Kasumi-1 (cell line): Measurements from ENCODE around the gene RHOBTB3.
"Not testable (repeated sequence)": the region's sequence is repeated elsewhere in the genome, so short reads cannot be mapped to it uniquely, and the experiment has no call there.

Experiments
- DNase-seq, 2 experiments: peaks; one replicate each; lab custom pipeline; 2025; lab: John Stamatoyannopoulos, UW

RHOBTB3 gene

DNA sequence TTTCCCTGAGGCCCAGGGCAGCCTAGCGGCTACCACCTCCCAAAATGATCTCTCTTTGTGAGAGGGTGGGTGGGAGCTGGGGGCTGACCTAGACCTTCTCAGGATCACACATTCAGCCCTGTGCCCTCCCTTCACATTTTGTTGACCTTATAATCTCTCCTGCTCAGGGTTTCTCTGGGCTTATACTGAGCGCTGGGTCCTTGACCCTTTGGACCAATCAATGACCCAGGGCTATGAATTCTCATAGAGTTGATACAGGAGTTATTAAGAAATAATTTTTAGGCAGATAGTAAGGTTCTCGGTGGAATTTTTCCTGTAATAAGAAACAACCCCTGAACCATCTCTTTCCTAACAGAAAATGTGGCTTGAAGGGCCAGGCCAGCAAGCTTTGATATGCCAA, 69.4 kb downstream of the RHOBTB3 start:
- no peak for DNase-seq

DNA sequence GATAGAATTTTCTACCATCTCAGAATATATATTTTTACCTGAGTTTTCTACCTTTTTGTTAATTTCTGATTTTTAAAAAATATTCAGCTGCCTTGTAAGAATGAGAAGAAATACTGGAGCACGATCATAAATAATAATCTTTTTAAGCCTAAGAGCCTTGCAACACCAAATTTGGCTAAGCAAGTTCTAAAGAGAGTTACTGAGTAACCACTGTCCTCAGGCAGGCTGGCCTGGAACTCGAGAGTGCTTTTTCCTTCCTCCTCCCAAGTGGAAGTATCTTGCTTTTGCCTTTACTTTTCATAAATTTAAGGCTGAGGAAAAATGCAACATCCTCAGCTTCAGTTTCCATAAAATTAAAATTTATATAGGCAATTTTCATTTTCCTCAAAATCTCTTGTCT, 70.4 kb downstream of the RHOBTB3 start:
- DNase-seq = no peak

DNA sequence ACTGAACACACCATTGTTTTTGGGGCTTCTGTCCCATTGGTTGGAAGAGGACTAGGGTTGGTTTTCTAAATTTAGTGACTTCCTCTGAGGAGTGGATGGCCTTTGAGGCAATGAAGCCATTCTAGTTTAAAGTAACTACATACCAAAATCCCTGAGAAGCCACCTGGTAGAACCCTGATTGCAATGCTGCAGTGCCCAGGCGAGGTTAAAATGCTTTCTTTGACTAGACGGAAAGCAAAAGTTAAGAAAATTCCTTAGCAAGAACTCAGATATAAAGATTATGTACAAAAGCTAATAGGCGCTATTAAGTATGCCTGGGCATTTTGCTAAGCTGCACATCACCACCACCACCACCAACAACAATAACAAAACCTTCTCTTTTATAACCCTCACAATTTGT, 70.8 kb downstream of the RHOBTB3 start:
- DNase-seq = no peak

DNA sequence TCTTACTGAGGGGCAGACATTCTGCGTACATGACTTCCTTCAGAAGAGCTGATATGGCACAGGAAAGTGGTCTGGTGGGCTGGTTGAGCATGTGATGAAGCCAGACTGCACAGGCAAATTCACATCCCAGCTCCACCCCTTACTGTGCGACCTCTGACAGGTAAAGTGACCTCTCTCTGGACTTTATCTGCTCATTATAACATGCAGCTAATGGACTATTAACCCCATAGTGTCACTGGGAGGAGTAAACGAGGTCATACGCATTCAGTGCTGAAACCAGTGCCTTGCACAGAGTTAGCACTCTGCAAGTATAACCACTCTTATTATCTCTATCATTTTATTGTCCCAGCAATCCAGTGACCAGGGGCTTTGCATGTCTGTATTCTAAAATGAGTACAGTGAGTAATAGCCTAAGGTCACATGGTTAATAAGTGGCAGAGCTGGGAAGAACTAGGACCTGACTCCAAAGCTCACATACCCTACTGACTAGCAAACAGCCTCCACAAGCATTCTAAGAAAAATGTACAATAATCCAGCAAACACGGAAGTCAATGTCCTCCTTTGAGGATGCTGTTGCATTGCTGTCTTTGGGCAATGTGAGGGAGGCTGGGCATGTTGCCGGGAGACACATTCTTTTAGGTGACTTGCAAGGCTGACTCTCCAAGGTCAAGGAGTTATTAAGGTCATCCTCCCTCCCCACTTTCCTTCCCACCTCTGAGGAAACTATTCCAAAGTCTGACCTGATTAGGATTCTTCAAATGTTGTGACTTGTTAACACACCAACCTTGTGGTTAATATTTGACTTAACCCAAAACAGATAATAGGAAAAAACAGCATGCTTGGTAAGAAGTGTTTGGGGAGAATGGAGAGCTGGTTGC, 72.4 kb downstream of the RHOBTB3 start:
- DNase-seq = no peak

DNA sequence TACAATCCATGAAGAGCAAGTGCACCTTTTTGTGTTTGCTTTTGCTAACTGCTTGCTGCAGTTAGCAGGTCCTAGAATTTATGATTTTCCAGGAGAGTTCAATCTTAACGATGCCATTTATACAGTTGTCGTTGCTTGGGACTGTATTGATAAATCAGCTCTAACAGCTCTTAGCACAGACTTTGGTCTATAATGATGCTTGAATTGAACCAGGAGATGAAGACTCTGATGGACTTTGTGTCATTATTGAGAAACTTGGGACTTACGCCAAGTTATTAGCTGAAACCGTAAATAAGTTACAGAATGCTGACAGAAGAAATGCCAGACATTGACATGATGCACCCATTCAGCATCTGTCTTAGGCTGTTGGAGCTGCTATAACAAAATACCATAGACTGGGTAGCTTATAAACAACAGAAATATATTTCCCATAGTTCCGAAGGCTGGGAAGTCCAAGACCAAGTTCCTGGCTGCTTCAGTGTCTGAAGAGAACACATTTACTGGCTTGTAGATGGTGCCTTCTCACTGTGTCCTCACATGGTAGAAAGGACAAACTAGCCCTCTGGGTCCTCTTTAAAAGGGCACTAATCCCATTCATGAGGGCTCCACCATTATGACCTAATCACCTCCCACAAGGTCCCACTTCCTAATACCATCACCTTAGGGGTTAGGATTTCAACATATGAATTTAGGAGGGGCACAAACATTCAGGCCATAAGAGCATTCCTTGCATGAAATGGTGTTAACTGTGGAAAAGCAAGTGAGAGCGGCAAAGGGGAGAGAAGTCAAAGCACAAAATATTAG, 73.8 kb downstream of the RHOBTB3 start:
- no peak for DNase-seq

DNA sequence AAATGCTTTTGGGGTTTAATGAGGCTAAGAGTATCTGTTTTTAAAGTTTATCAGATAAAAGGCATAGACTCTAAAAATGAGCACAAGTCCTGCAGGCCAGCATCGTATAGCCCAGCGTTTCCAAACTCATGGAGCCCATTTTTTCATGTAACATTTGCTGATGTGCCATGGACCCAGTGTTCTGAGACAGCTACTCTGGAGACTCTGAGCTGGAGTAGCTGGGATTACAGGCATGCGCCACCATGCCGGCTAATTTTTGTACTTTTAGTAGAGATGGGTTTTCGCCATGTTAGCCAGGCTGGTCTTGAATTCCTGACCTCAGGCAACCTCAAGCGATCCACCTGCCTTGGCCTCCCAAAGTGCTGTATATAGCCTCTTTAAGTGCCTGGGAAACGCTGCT, 75.6 kb downstream of the RHOBTB3 start:
- DNase-seq = no peak

DNA sequence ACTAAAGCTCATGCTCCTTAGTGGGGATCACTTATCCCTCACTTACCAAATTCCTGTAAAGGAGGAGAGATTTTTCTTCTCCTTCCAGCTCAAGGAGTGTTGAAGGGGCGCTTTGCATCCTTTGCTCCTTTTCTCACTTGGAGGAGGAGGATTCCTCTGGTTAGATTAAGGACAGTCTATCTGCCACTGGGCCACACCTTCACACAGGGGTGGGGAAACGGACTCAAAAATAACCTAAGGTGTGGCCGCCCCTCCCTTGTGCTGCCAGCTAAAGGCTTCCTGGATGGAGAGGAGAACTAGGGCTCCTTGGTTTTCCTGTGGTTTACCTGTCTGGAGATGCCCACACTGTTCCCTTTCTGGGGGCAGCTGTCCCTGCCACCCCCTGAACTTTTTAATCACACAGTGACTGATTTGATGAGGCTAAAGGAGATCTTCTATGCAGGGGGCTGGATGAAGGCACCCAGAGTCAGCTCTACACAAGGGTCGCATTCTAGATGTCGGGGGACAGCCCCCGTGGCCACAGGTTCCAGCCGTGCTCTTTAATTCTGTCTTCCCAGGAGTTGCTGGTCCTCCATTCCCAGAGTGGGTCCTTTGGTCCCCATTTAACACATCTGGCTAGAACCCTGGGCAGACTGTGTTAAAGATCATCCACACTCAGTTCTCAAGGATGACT, 77.0 kb downstream of the RHOBTB3 start:
- DNase-seq = no peak

DNA sequence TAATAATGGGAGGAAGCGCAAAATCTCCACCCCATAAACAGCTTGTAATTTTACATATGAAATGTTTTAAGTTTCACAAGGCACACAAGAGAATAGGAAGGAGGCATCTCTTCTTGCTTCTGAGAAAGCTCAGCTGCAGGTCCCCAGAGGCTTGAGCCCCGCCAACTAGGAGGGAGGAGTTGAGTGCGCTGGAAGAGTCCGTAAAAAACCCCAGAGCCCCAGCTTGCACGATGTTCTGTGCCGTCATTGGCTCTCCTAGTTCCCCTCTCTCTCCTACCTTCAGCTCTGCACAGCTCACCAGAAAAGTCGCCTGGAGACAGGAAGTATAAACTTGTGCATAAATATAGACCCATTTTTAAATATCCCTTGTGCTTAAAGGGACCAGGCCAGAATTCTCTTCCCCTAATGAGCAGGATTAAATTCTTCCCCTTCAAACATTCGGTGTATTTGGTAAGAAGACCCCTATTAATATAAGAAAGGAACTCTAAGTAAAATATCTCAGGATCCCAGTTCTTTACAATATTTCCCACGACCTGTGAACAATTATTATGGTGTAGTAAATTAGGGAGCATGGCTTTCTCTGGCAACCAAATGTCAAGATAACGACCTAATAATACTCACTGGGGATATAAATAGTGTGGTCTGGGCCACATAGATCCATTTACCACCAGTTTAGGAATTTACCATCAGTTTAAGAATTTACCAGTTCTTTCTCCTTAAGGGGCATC, 77.7 kb downstream of the RHOBTB3 start:
- DNase-seq = peak; percentile 98 to 99

DNA sequence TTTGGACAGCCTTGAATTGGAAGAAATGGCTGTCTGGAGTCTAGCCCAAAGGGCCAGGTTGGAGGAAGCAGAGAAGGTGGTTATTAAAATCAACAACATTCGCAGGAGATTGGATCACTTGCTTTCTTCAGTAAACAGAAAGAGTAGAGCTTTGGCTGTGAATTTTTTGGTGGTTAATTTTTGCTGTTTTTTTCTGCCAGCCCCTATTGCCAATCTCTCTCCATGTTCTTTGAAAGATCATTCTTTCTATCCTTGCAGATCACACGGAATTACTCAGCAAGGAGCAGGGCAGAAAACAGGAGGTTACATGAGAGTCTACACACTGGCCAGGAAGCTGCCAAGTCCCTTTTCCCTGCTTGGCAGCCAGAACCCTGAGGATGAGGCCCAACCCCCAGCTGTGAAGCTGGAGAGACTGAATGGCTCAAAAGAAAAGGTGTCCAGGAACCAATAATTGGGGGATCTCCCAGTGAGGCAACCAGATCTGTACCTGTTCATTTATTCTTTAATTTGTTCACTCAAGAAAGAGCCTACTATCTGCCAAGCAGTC, 78.4 kb downstream of the RHOBTB3 start:
- DNase-seq = no peak

DNA sequence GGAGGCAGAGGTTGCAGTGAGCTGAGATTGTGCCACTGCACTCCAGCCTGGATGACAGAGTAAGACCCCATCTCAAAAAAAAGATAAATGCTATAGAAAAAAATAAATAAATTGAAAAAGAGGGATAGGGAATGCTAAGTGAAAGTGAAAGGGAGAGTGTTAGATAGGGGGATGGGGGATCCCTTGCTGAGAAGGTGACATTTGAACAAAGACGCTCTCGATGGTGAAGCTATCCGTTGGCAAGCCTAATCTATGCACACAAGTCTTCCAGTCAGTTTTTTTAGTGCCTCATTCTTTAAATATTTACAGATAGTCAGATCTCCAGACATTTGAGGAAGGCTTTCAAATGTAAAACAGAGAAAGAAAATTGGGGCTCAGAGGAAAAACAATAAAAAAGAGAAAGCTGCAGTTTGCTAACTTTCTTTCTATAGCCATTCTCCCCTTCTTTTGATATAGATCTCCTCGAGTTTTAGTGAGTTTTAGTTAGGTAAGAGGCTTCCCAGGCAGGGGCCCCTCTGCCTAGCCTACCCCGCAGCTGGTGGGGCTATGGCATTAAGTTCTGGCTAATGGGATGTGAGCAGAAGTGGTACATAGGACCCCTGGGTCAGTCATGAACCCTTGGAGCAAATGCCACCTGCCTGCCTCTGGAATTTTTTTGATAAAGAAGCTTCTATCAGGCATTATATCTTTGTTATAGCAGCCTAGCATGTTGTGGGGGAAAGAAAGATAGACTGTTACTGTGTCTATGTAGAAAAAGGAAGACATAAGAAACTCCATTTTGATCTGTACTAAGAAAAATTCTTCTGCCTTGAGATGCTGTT, 79.4 kb downstream of the RHOBTB3 start:
- no peak for DNase-seq

DNA sequence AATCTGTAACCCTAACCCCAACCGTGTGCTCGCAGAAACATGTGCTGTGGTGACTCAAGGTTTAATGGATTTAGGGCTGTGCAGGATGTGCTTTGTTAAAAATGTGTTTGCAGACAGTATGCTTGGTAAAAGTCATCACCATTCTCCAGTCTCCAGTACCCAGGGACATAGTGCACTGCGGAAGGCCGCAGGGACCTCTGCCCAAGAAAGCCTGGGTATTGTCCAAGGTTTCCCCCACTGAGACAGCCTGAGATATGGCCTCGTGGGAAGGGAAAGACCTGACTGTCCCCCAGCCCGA, 79.9 kb downstream of the RHOBTB3 start:
- not testable (repeated sequence) for DNase-seq

DNA sequence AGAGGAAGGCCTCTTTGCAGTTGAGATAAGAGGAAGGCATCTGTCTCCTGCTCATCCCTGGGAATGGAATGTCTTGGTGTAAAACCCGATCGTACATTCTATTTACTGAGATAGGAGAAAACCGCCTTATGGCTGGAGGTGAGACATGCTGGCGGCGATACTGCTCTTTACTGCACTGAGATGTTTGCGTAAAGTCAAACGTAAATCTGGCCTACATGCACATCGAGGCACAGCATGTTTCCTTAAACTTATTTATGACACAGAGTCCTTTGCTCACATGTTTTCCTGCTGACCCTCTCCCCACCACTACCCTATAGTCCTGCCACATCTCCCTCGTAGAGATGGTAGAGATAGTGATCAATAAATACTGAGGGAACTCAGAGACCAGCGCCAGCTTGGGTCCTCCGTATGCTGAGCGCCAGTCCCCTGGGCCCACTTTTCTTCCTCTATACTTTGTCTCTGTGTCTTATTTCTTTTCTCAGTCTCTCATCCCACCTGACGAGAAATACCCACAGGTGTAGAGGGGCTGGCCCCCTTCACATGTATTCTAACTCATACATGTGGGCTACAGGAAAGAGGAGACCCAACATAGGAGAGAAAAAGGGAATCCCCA, 80.4 kb downstream of the RHOBTB3 start:
- DNase-seq = not testable (repeated sequence)

DNA sequence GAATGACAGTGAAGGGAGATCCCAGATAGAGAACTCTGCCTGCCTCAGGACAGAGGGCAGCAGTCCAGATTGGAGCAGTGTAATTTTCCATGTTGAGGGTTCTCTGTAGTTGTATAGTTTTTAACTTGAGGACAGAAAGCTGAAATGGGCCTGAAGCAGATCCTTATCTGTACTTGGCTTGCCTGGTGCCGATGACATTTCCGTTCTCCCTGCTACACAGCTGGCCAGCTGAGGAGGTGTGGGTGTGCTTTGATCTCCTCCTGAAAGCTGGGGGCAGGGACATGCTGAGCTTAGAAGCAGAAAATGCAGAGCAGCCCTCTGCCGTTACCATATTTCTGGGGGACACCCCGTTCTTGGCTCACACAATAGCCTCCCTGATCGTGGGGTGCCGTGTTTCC, 80.9 kb downstream of the RHOBTB3 start:
- DNase-seq = no peak

DNA sequence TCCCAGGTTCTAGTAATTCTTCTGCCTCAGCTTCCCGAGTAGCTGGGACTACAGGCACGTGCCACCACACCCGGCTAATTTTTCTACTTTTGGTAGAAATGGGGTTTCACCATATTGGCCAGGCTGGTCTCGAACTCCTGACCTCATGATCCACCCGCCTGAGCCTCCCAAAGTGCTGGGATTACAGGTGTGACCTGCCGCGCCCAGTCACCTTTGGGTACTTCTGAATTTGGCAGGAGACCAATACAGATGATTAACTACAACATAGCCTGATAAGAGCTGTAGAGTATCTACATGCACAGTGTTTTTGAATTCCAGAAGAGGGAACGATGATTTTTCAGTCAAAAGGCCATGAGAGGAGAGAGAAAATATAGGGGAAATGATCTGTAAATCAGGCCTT, 81.9 kb downstream of the RHOBTB3 start:
- not testable (repeated sequence) for DNase-seq

DNA sequence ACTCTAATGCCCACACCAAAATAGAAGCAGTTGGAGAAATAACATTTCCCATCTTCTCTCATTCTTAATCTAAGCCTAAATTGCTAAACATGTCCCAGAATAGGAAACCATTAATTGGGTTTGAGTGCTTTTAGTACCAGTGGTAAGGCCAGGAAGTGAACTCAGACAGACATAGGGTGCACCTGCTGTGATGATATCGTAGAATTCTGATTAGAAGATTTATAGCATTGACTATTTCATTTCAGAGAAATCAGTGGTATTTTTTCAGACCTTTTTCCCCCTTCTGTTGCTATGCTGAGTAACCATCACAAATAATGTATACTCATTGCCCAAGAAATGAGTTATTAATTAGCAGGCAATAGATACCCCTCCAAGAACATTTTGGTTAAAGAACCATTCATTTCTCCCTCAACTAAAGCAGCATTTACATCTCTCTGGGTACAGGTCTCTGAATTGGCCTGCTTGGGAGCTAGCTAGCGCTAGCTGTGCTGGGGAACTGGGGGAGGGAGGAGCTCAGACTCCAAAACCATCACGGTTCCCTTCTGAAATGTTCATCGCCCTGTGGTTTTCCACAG, 84.1 kb downstream of the RHOBTB3 start:
- DNase-seq = no peak

DNA sequence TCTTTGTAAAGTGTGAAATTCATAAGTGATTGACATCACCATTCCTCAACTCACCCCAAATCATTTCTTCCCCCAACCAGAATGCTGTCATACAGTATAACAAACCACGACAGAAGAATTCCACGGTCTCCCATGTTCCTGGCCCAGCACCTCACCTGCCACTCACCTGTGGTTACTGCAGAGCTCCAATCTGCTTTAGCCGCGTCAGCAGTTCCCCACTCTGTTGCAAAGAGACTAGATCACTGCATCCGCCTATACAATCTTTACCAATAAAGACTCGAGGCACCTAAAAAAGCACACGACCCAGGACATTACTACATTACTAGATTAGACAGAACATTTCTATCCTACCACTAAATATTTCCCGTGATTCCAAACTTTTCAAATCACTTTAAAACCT, 85.2 kb downstream of the RHOBTB3 start:
- no peak for DNase-seq

DNA sequence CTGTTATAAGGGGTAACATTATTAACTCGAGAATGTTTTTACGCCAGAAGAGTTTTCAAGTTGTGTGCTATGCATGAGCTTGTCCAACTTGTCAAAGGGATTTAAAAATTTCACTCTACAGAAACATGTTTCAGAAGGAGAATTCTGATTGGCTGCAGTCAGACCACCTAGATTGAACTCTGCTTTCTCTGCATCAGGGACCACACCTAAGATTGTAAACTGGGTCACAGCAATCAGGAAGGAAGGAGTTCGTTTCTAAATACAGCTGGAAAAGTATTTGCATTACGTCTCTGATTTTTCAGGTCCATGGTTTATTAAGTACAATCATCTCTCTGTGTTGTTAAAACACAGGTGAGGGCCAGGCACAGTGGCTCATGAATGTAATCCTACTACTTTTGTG, 85.6 kb downstream of the RHOBTB3 start:
- DNase-seq = no peak

DNA sequence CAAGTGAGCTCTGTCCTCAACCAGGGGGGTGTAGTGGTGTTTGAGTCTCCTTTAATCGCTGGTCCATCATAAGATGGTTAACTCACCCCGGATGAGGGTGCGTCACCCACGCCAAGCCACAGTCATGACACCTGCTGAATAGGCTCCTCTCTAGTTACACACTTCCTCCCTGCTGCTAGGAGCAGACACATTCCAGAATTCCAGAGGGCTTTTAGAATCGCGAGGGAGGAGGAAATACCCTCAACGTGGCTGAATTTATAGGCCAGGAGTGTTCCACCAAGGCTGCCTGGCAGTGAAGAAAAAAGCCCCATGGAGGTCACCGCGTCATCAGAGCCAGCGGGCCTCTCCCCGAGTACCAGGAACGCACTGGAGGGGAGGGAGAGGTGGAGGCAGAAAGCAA, 86.3 kb downstream of the RHOBTB3 start:
- DNase-seq = no peak

DNA sequence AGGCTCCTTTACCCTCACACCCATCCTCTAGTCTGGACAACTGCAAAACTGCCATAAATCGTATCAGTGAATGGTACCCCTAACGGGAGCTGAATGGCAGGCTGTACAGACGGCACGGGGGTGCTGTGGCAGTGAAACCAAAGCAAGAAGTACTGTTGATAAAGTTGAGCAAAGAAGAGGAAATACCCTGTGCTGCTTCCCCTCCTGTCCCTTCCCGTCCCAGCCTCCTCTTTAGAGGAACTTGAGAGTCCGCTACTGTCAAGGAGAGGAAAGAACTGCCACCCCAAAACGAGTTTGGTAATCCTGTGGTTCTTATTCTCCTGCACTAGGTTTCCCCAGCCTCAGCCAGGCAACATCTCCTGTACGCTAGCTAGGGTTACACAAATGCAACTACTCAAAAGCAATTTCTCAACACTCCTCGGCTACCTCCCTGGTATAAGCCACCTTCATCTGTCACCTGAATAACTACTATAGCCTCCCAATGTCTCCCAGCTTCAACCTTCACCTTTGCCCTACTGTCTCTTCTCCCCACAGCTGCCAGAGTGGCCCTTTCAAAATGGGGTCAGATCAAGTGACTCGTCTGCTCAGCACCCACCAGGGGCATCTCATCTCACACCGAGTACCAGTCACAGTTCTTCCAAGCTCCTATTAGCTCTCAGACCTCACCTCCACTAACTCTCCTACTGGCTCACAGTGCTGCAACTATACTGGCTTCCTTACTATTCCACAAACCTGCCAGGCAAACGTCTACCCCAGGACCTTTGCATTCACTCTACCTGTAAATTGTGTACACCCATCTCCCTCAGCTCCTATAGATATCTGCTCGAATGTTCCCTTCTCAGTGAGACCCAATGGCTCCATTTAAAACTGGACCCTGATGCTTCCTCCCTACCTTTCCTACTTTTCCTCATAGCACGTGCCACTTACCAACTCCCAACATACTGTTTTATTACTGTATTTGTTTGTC, 87.3 kb downstream of the RHOBTB3 start:
- DNase-seq = peak; percentile 96 to 98
